H1 (cell line): ENCODE results near the gene CD300LB. TPM values are rescaled to one million over a fixed set of nuclear protein-coding genes. Genes with fewer than 3 reads are reported as not detected.

Experiments used
- CTCF ChIA-PET: fragments of 300-600 bp; sonication (Branson Sonifier 250); formaldehyde crosslinking; loops from one replicate; lab custom pipeline; 2021; ENCODE audit not compliant: partially characterized antibody; lab: Charles Lee
- POLR2A ChIA-PET: fragments of 300-600 bp; sonication (Branson Sonifier 250); formaldehyde crosslinking; loops from one replicate; lab custom pipeline; 2021; ENCODE audit warnings: inconsistent platforms; ENCODE audit not compliant: partially characterized antibody; lab: Charles Lee
- DNase-seq, 2 experiments: peaks; one replicate each; pipeline versions ENCODE4 v3.0.0 to v3.0.0-alpha.2; 2010 to 2022; ENCODE audit warnings: low spot score in 2 of 2, low read depth in 1 of 2, mixed read lengths in 1 of 2
- FAIRE-seq: peaks from 2 replicates; lab custom pipeline; 2011; peaks lifted over from hg19 to GRCh38; lab: Jason Lieb, UNC
- H2AFZ ChIP-seq: 2 replicates; pipeline ENCODE4 v1.8.1; 2012; ENCODE audit warnings: low read length, inconsistent platforms
- H2AK5ac ChIP-seq: 2 replicates; pipeline ENCODE4 v1.6.1; 2013; ENCODE audit warnings: low read depth, low read length
- H2BK120ac ChIP-seq: replicated peaks from 2 replicates; pipeline ENCODE3; 2013; ENCODE audit warnings: low read depth, low read length, inconsistent platforms
- H2BK12ac ChIP-seq: 2 replicates; pipeline ENCODE4 v1.6.1; 2013; ENCODE audit warnings: low read depth, low read length
- H2BK15ac ChIP-seq: 2 replicates; pipeline ENCODE4 v1.6.1; 2013; ENCODE audit warnings: low read length
- H2BK20ac ChIP-seq: 2 replicates; pipeline ENCODE4 v1.6.1; 2013; ENCODE audit warnings: low read length
- H2BK5ac ChIP-seq: 2 replicates; pipeline ENCODE4 v1.6.1; 2013; ENCODE audit warnings: low read depth, low read length
- H3K14ac ChIP-seq: 2 replicates; pipeline ENCODE4 v1.6.1; 2013; ENCODE audit warnings: inconsistent platforms; ENCODE audit not compliant: insufficient read length
- H3K18ac ChIP-seq: 2 replicates; pipeline ENCODE4 v1.6.1; 2013; ENCODE audit warnings: low read length; ENCODE audit errors: extremely low read depth
- H3K23ac ChIP-seq: 2 replicates; pipeline ENCODE4 v1.6.1; 2013; ENCODE audit warnings: inconsistent platforms; ENCODE audit not compliant: insufficient read length
- H3K23me2 ChIP-seq: 2 replicates; pipeline ENCODE4 v1.6.1; 2013; ENCODE audit warnings: low read depth, low read length
- H3K27ac ChIP-seq: 2 replicates; pipeline ENCODE4 v1.6.1; 2011; ENCODE audit warnings: low read depth, low read length, inconsistent platforms
- H3K27me3 ChIP-seq, 4 experiments: replicated peaks in 1 of 4; 1 replicate in 1 of 4; 2 replicates in 3 of 4; pipeline versions ENCODE4 v1.6.1 to v1.8.1; 2011 to 2013; ENCODE audit warnings: low read length in 3 of 4, mild to moderate bottlenecking in 3 of 4, inconsistent platforms in 2 of 4, mixed read lengths in 2 of 4, moderate library complexity in 1 of 4; ENCODE audit not compliant: control insufficient read depth in 3 of 4, insufficient read depth in 3 of 4; ENCODE audit errors: extremely low read depth in 1 of 4
- H3K36me3 ChIP-seq, 4 experiments: 2 replicates each; pipeline versions ENCODE4 v1.6.1 to v1.8.1; 2011 to 2013; ENCODE audit warnings: mild to moderate bottlenecking in 4 of 4, low read length in 3 of 4, moderate library complexity in 2 of 4, control low read depth in 1 of 4, inconsistent platforms in 1 of 4; ENCODE audit not compliant: insufficient read depth in 4 of 4, control insufficient read depth in 2 of 4
- H3K4ac ChIP-seq: replicated peaks from 2 replicates; pipeline ENCODE3; 2013; ENCODE audit warnings: low read length, low read depth, mixed read lengths, inconsistent platforms; ENCODE audit not compliant: insufficient read length
- H3K4me1 ChIP-seq, 4 experiments: replicated peaks in 1 of 4; 1 replicate in 1 of 4; 2 replicates in 3 of 4; pipeline versions ENCODE4 v1.6.1 to v1.8.1; 2011 to 2013; ENCODE audit warnings: low read length in 3 of 4, inconsistent platforms in 2 of 4, mixed read lengths in 1 of 4; ENCODE audit not compliant: insufficient read depth in 4 of 4, control insufficient read depth in 3 of 4
- H3K4me2 ChIP-seq, 2 experiments: 2 replicates each; pipeline versions ENCODE4 v1.6.1 to v1.8.1; 2011 to 2013; ENCODE audit warnings: low read depth in 2 of 2, low read length in 2 of 2, control low read depth in 1 of 2, inconsistent platforms in 1 of 2, mild to moderate bottlenecking in 1 of 2; ENCODE audit not compliant: insufficient read depth in 1 of 2
- H3K4me3 ChIP-seq, 4 experiments: fragments of 200-600, 300-600 bp in 1 of 4; sonication (generic), shearing (Covaris generic), sonication (Bioruptor Twin) in 1 of 4; 2 replicates each; pipeline versions ENCODE4 v1.5.1 to v1.8.1; 2011 to 2016; ENCODE audit warnings: low read length in 4 of 4, low read depth in 3 of 4, control low read depth in 2 of 4, inconsistent platforms in 2 of 4, mild to moderate bottlenecking in 2 of 4, mixed read lengths in 1 of 4, moderate library complexity in 1 of 4; ENCODE audit not compliant: insufficient read depth in 2 of 4; ENCODE audit errors: extremely low read depth in 1 of 4
- H3K56ac ChIP-seq: replicated peaks from 2 replicates; pipeline ENCODE3; 2013; ENCODE audit warnings: low read depth, mild to moderate bottlenecking, mixed read lengths, low read length, inconsistent platforms; ENCODE audit not compliant: insufficient read length
- H3K79me1 ChIP-seq: 2 replicates; pipeline ENCODE4 v1.6.1; 2013; ENCODE audit warnings: low read depth, low read length, control low read depth
- H3K79me2 ChIP-seq, 2 experiments: 2 replicates each; pipeline versions ENCODE4 v1.6.1 to v1.8.1; 2012 to 2013; ENCODE audit warnings: low read length in 2 of 2, mild to moderate bottlenecking in 2 of 2, inconsistent platforms in 1 of 2; ENCODE audit not compliant: insufficient read depth in 2 of 2, control insufficient read depth in 1 of 2
- H3K9ac ChIP-seq, 4 experiments: replicated peaks in 1 of 4; 1 replicate in 1 of 4; 2 replicates in 3 of 4; pipeline versions ENCODE4 v1.6.1 to v1.8.1; 2011 to 2013; ENCODE audit warnings: low read depth in 3 of 4, low read length in 3 of 4, control low read depth in 2 of 4, mild to moderate bottlenecking in 2 of 4, moderate library complexity in 2 of 4, inconsistent platforms in 1 of 4; ENCODE audit errors: extremely low read depth in 1 of 4
- H3K9me3 ChIP-seq, 2 experiments: 2 replicates each; pipeline versions ENCODE4 v1.6.1 to v1.8.1; 2012 to 2013; ENCODE audit warnings: mild to moderate bottlenecking in 2 of 2, moderate library complexity in 2 of 2, control low read depth in 1 of 2, inconsistent platforms in 1 of 2, low read depth in 1 of 2, low read length in 1 of 2, mixed read lengths in 1 of 2; ENCODE audit not compliant: insufficient read depth in 2 of 2
- H4K20me1 ChIP-seq, 2 experiments: replicated peaks in 1 of 2; 2 replicates each; pipeline versions ENCODE3 to v1.8.1; 2011 to 2013; ENCODE audit warnings: inconsistent platforms in 2 of 2, low read length in 2 of 2, mild to moderate bottlenecking in 1 of 2; ENCODE audit not compliant: insufficient read depth in 2 of 2, control insufficient read depth in 1 of 2
- H4K5ac ChIP-seq: 2 replicates; pipeline ENCODE4 v1.6.1; 2013; ENCODE audit warnings: low read length, low read depth, mixed read lengths, inconsistent platforms; ENCODE audit not compliant: insufficient read length
- H4K8ac ChIP-seq: 2 replicates; pipeline ENCODE4 v1.8.0; 2013; ENCODE audit warnings: mild to moderate bottlenecking, moderate library complexity, low read length, inconsistent platforms; ENCODE audit not compliant: insufficient read depth; ENCODE audit errors: extremely low read depth
- H4K91ac ChIP-seq: replicated peaks from 2 replicates; pipeline ENCODE3; 2013; ENCODE audit warnings: low read length, mixed read lengths, inconsistent platforms; ENCODE audit not compliant: insufficient read length
- CHD2 ChIP-seq: IDR thresholded peaks from 2 replicates; pipeline ENCODE4 v1.6.1; 2012; ENCODE audit warnings: low read length, improper control_type of control experiment
- EP300 ChIP-seq, 2 experiments: IDR thresholded peaks; 1 replicate in 1 of 2; 2 replicates in 1 of 2; pipeline ENCODE4 v1.6.1; 2011 to 2012; ENCODE audit warnings: low read depth in 2 of 2, low read length in 2 of 2, mild to moderate bottlenecking in 2 of 2, borderline replicate concordance in 1 of 2, inconsistent platforms in 1 of 2, moderate library complexity in 1 of 2
- GABPA ChIP-seq: IDR thresholded peaks from 2 replicates; pipeline ENCODE4 v1.6.1; 2011; ENCODE audit warnings: mild to moderate bottlenecking, low read length, moderate library complexity, borderline replicate concordance; ENCODE audit not compliant: insufficient read depth
- KDM5A ChIP-seq: fragments of 200-600 bp; IDR thresholded peaks from 2 replicates; pipeline ENCODE4 v1.7.1; 2012; ENCODE audit warnings: mild to moderate bottlenecking, low read length, inconsistent platforms, mixed read lengths
- PHF8 ChIP-seq: fragments of 200-600 bp; sonication (generic); conservative IDR thresholded peaks from 2 replicates; pipeline ENCODE4 v1.7.1; 2012; ENCODE audit warnings: low read depth, mild to moderate bottlenecking, inconsistent platforms, low read length, moderate library complexity
- SP1 ChIP-seq: IDR thresholded peaks from 2 replicates; pipeline ENCODE4 v1.6.1; 2011; ENCODE audit warnings: low read depth, low read length
- TAF1 ChIP-seq: IDR thresholded peaks from 2 replicates; pipeline ENCODE4 v1.6.1; 2011; ENCODE audit warnings: mild to moderate bottlenecking, low read depth, low read length
- WGBS, 2 experiments: shearing (Covaris generic) in 1 of 2; methylation state at CpG; one replicate each; pipeline versions ENCODE4 v1.1.6 to v1.1.7; 2013 to 2015; ENCODE audit warnings: low lambda C conversion rate in 2 of 2, mixed read lengths in 2 of 2, inconsistent platforms in 1 of 2, low coverage in 1 of 2, missing lambda C conversion rate in 1 of 2; ENCODE audit not compliant: insufficient replicate concordance in 2 of 2, insufficient coverage in 1 of 2, insufficient read length in 1 of 2; ENCODE audit errors: extremely low coverage in 1 of 2, missing lambda C conversion rate in 1 of 2; 5-methylcytosine and 5-hydroxymethylcytosine counted together
- polyA plus RNA-seq, 7 experiments: library from polyadenylated mRNA; depleted of rRNA in 3 of 7; stranded (reverse) in 5 of 7; unstranded in 2 of 7; fragments of >200 nt in 5 of 7; fragments of 200-250 nt in 2 of 7; gene quantifications; 1 replicate in 5 of 7; 2 replicates in 1 of 7; 4 replicates in 1 of 7; pipeline versions ENCODE4 v1.2.1 to v1.2.3, GENCODE V29; 2011 to 2013; ENCODE audit warnings: missing spikeins in 2 of 7, mixed read lengths in 2 of 7
- total RNA-seq: library from RNA; stranded (reverse); fragmentation: NEBNext Ultra II Directional; extraction: Animal tissue kit (Norgen Biotek cat#: 25700); gene quantifications from 2 replicates; pipeline ENCODE4 v1.2.1, GENCODE V29; 2021
- TF ChIP-seq, protein P1 (sequence below): IDR thresholded peaks from 2 replicates; pipeline ENCODE4 v1.6.1; 2012; ENCODE audit warnings: inconsistent platforms

CD300LB gene
- total and polyA plus RNA-seq, 2 of the 8 experiments (the other 6 are each of a cell fraction or from before 2014, with no cell fraction given) = not detected

DNA sequence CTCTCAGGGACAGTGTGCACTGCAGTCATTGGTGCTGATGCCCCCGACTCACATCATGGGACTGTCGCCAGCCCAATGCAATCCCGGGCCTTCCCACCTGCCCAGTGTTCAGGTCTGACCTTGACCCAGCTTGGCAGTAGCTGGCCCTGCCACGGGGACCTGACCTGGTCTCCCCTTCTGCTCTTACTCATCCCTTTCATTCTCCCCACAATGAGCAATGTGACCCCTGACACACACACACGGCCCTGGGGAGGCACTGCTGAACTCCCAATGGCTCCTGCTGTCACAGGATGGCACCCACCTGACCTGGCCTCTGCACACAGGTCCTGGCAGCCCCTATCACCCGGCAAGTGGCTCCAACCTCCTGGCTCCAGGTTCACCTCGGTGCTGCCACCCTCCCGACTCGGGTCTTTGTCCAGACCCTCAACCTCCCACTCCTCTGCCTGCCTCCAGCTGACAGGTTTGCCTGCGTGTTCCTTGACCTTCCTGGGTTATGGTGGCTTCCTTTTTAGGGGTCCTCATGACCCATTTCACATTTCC lies 8.1 kb upstream of the CD300LB start:
- H2BK15ac ChIP-seq = no peak overlapping the region
- H4K5ac ChIP-seq = no peak overlapping the region
- H3K79me2 ChIP-seq = no peaks in the 10 kb centered on the region
- no peak overlapping the region for H3K56ac ChIP-seq
- H2BK20ac ChIP-seq = no peak overlapping the region
- no peak overlapping the region for H2AFZ ChIP-seq
- no peaks in the 10 kb centered on the region for H3K23me2 ChIP-seq
- FAIRE-seq = no peak
- WGBS, 2 experiments = 85% methylated on average over 10 of the region's 10 CpGs; no CpG with 5 or more reads in 1 of the 2 experiments
- DNase-seq = no peak
- H3K9me3 ChIP-seq = no peaks in the 10 kb centered on the region
- H2AK5ac ChIP-seq = no peak overlapping the region
- no peak overlapping the region for H3K23ac ChIP-seq
- H3K36me3 ChIP-seq = no peaks in the 10 kb centered on the region
- no peaks in the 10 kb centered on the region for H3K4me1 ChIP-seq
- no peaks in the 10 kb centered on the region for H3K79me1 ChIP-seq
- no peak overlapping the region for H3K9ac ChIP-seq
- H3K27me3 ChIP-seq = no peaks in the 10 kb centered on the region; a peak in 1 of 7 replicates
- no peak overlapping the region for H3K4me3 ChIP-seq
- ChIA-PET POLR2A (no interaction called here), CTCF (no interaction called here)
- H2BK5ac ChIP-seq = no peak overlapping the region
- H2BK120ac ChIP-seq = no peak overlapping the region
- H4K8ac ChIP-seq = no peak overlapping the region
- no peak overlapping the region for H3K18ac ChIP-seq
- no peak overlapping the region for H3K14ac ChIP-seq
- no peak overlapping the region for H2BK12ac ChIP-seq
- H3K4me2 ChIP-seq = no peak overlapping the region
- H4K91ac ChIP-seq = no peak overlapping the region
- H3K4ac ChIP-seq = no peak overlapping the region
- no peaks in the 10 kb centered on the region for H4K20me1 ChIP-seq
- H3K27ac ChIP-seq = no peak overlapping the region
- TF ChIP-seq PHF8 = no peak
- no peak for TF ChIP-seq EP300 (IDR thresholded peaks at IDR 0.05; ENCODE audit: borderline replicate concordance in 1 of 2, low read depth in 2 of 2, low read length in 2 of 2)
- no peak for TF ChIP-seq KDM5A
- no peak for TF ChIP-seq GABPA
- no peak for TF ChIP-seq TAF1
- no peak for TF ChIP-seq SP1
- TF ChIP-seq, protein P1, sequence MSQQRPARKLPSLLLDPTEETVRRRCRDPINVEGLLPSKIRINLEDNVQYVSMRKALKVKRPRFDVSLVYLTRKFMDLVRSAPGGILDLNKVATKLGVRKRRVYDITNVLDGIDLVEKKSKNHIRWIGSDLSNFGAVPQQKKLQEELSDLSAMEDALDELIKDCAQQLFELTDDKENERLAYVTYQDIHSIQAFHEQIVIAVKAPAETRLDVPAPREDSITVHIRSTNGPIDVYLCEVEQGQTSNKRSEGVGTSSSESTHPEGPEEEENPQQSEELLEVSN = no peak
- TF ChIP-seq CHD2 = no peak
